Thymus (tissue), 11 donors: ENCODE measurements around the gene MCFD2. TPM values are rescaled to one million over a fixed set of nuclear protein-coding genes. Genes with fewer than 3 reads are reported as not detected.
A peak's percentile ranks its signal among the peaks of the same experiment; 100 is the strongest.

Experiments
- DNase-seq, 9 donors: peaks; one replicate each; pipeline ENCODE4 v3.0.0-alpha.2; 2013; ENCODE audit warnings: low spot score in 9 of 9, low read depth in 6 of 9, missing footprints in 1 of 9
- H3K27ac ChIP-seq, 2 donors: one replicate each; pipeline ENCODE4 v1.5.1; 2013; ENCODE audit warnings: control low read depth in 1 of 2, low read depth in 1 of 2, low read length in 1 of 2, mild to moderate bottlenecking in 1 of 2, moderate library complexity in 1 of 2
- H3K27me3 ChIP-seq, 2 donors: one replicate each; pipeline ENCODE4 v1.5.1; 2013; ENCODE audit warnings: low read length in 1 of 2; ENCODE audit not compliant: control insufficient read depth in 2 of 2, insufficient read depth in 1 of 2
- H3K36me3 ChIP-seq, 2 donors: one replicate each; pipeline ENCODE4 v1.5.1; 2013; ENCODE audit warnings: low read length in 1 of 2, mild to moderate bottlenecking in 1 of 2, moderate library complexity in 1 of 2; ENCODE audit not compliant: control insufficient read depth in 2 of 2, insufficient read depth in 2 of 2
- H3K4me1 ChIP-seq, 2 donors: one replicate each; pipeline ENCODE4 v1.5.1; 2013; ENCODE audit warnings: low read length in 2 of 2; ENCODE audit not compliant: control insufficient read depth in 2 of 2, insufficient read depth in 2 of 2
- H3K4me3 ChIP-seq, 2 donors: one replicate each; pipeline ENCODE4 v1.5.1; 2013; ENCODE audit warnings: low read length in 2 of 2, control low read depth in 1 of 2, mild to moderate bottlenecking in 1 of 2
- H3K9me3 ChIP-seq, 2 donors: one replicate each; pipeline ENCODE4 v1.5.1; 2013; ENCODE audit warnings: low read length in 1 of 2, mild to moderate bottlenecking in 1 of 2; ENCODE audit not compliant: control insufficient read depth in 2 of 2, insufficient read depth in 1 of 2
- WGBS: extraction: QIAGEN DNeasy Blood & Tissue Kit; methylation state at CpG from one replicate; pipeline ENCODE4 v1.1.7; 2013; 5-methylcytosine and 5-hydroxymethylcytosine counted together
- polyA plus RNA-seq: library from polyadenylated mRNA; stranded (reverse); fragments of 200-250 nt; gene quantifications from one replicate; pipeline ENCODE4 v1.2.3, GENCODE V29; 2013
- total RNA-seq: library from RNA; stranded (reverse); fragments of 120-200 nt; gene quantifications from one replicate; pipeline ENCODE4 v1.2.4, GENCODE V29; 2013
- donor health status: healthy.

The MCFD2 gene
- total and polyA plus RNA-seq, 2 donors, result 25.9 to 46.7 TPM

- no peaks in the 10 kb centered on the region for H3K27me3 ChIP-seq
- no peak for DNase-seq
- 99% methylated on average over 2 of the region's 2 CpGs for WGBS
- H3K27ac ChIP-seq, result no peak overlapping the region
- H3K4me3 ChIP-seq, result no peak overlapping the region
- peaks cover 21 to 34% of the 10 kb centered on the region in 2 donors for H3K4me1 ChIP-seq
- H3K9me3 ChIP-seq, result peaks cover 0 to 8% of the 10 kb centered on the region in 2 donors
- H3K36me3 ChIP-seq, result peaks cover 0 to 3% of the 10 kb centered on the region in 2 donors
Measured at GRCh38 chr2:46926863-46927262, 11.3 kb upstream of the MCFD2 start.

GRCh38 chr2:46925474-46926351, 10.1 kb upstream of the MCFD2 start:
- peaks cover 0 to 8% of the 10 kb centered on the region in 2 donors for H3K9me3 ChIP-seq
- H3K4me3 ChIP-seq, result no peak overlapping the region
- H3K36me3 ChIP-seq, result peaks cover 0 to 3% of the 10 kb centered on the region in 2 donors
- no peaks in the 10 kb centered on the region for H3K27me3 ChIP-seq
- WGBS, result 90% methylated on average over 6 of the region's 6 CpGs
- H3K27ac ChIP-seq, result no peak overlapping the region
- H3K4me1 ChIP-seq, result peaks cover 23 to 39% of the 10 kb centered on the region in 2 donors
- DNase-seq, result no peak

GRCh38 chr2:46924608-46925007, 9.0 kb upstream of the MCFD2 start:
- 98% methylated on average over 5 of the region's 5 CpGs for WGBS
- H3K27ac ChIP-seq, result no peak overlapping the region
- H3K4me3 ChIP-seq, result no peak overlapping the region

GRCh38 chr2:46924038-46924437, 8.4 kb upstream of the MCFD2 start:
- H3K4me1 ChIP-seq, result peaks cover 27 to 47% of the 10 kb centered on the region in 2 donors
- no peak for DNase-seq
- no peaks in the 10 kb centered on the region for H3K27me3 ChIP-seq
- WGBS, result 86% methylated on average over 2 of the region's 2 CpGs
- H3K9me3 ChIP-seq, result peaks cover 0 to 8% of the 10 kb centered on the region in 2 donors
- no peak overlapping the region for H3K4me3 ChIP-seq
- peaks cover 0 to 8% of the 10 kb centered on the region in 2 donors for H3K36me3 ChIP-seq
- H3K27ac ChIP-seq, result peak overlapping the region in 1 of 2 donors; percentile 15

More at GRCh38 chr2:46924608-46925007, 9.0 kb upstream of the MCFD2 start:
- Histone ChIP-seq H3K4me1 (peaks cover 23 to 42% of the 10 kb centered on the region in 2 donors), H3K9me3 (peaks cover 0 to 8% of the 10 kb centered on the region in 2 donors), H3K27me3 (no peaks in the 10 kb centered on the region), H3K36me3 (peaks cover 0 to 6% of the 10 kb centered on the region in 2 donors)
- DNase-seq, result no peak

- Histone ChIP-seq H3K4me1 (peaks cover 35 to 53% of the 10 kb centered on the region in 2 donors), H3K27me3 (no peaks in the 10 kb centered on the region), H3K4me3 (no peak overlapping the region), H3K9me3 (peaks cover 0 to 8% of the 10 kb centered on the region in 2 donors), H3K36me3 (peaks cover 0 to 8% of the 10 kb centered on the region in 2 donors), H3K27ac (peak overlapping the region; percentile 26 to 87)
- DNase-seq, result no peak
Measured at GRCh38 chr2:46923041-46923528, 7.5 kb upstream of the MCFD2 start.

- peak overlapping the region in 1 of 2 donors; percentile 14 for H3K4me3 ChIP-seq
- H3K9me3 ChIP-seq, result peaks cover 0 to 5% of the 10 kb centered on the region in 2 donors
- H3K27ac ChIP-seq, result peak overlapping the region; percentile 38 to 87
- no peaks in the 10 kb centered on the region for H3K27me3 ChIP-seq
- WGBS, result 21% methylated on average over 4 of the region's 4 CpGs
- peaks cover 0 to 8% of the 10 kb centered on the region in 2 donors for H3K36me3 ChIP-seq
- peaks cover 40 to 58% of the 10 kb centered on the region in 2 donors for H3K4me1 ChIP-seq
- peak in 3 of 9 donors; percentile 63 to 85 (median 67) for DNase-seq
Measured at GRCh38 chr2:46922606-46923005, 7.0 kb upstream of the MCFD2 start.

GRCh38 chr2:46921676-46922448, 6.3 kb upstream of the MCFD2 start:
- Histone ChIP-seq H3K36me3 (peaks cover 0 to 8% of the 10 kb centered on the region in 2 donors), H3K9me3 (no peaks in the 10 kb centered on the region), H3K27ac (peak overlapping the region; percentile 37 to 87), H3K4me1 (peaks cover 47 to 65% of the 10 kb centered on the region in 2 donors), H3K27me3 (no peaks in the 10 kb centered on the region), H3K4me3 (peak overlapping the region in 1 of 2 donors; percentile 14)
- DNase-seq, result peak in 2 of 9 donors; percentile 34 to 62
- WGBS, result 66% methylated on average over 11 of the region's 11 CpGs

GRCh38 chr2:46917628-46918027, 2.0 kb upstream of the MCFD2 start:
- Histone ChIP-seq H3K4me3 (peak overlapping the region; percentile 7 to 9), H3K27ac (peak overlapping the region in 1 of 2 donors; percentile 74), H3K36me3 (peaks cover under 1 to 7% of the 10 kb centered on the region in 2 donors), H3K9me3 (no peaks in the 10 kb centered on the region), H3K27me3 (no peaks in the 10 kb centered on the region), H3K4me1 (peaks cover 53 to 66% of the 10 kb centered on the region in 2 donors)
- DNase-seq, result peak in 3 of 9 donors; percentile 31 to 77 (median 57)
